NCI-H748 treated with DMSO at 0.1 percent for 48 hours (cell line): Measurements from ENCODE around the gene DPP6.
"Not testable (repeated sequence)": the region's sequence is repeated elsewhere in the genome, so short reads cannot be mapped to it uniquely, and the experiment has no call there.

Experiments used
- DNase-seq: peaks from one replicate; lab custom pipeline; 2025; lab: John Stamatoyannopoulos, UW

DPP6 gene

GRCh38 chr7:154072395-154073181 lies 20.4 kb downstream of the DPP6 start:
- DNase-seq: not testable (repeated sequence)

- not testable (repeated sequence) for DNase-seq
Measured at GRCh38 chr7:154078523-154078922, 26.3 kb downstream of the DPP6 start.

- DNase-seq: not testable (repeated sequence)
Measured at GRCh38 chr7:154080249-154080648, 28.1 kb downstream of the DPP6 start.

GRCh38 chr7:154087037-154087725 lies 35.0 kb downstream of the DPP6 start:
- DNase-seq: not testable (repeated sequence)

- not testable (repeated sequence) for DNase-seq
Measured at GRCh38 chr7:154092093-154092492, 39.9 kb downstream of the DPP6 start.

- not testable (repeated sequence) for DNase-seq
Measured at GRCh38 chr7:154095201-154095600, 43.0 kb downstream of the DPP6 start.

GRCh38 chr7:154105063-154105462 lies 52.9 kb downstream of the DPP6 start:
- not testable (repeated sequence) for DNase-seq

GRCh38 chr7:154109615-154110014 lies 57.4 kb downstream of the DPP6 start:
- not testable (repeated sequence) for DNase-seq

- DNase-seq: not testable (repeated sequence)
Measured at GRCh38 chr7:154113732-154114351, 61.6 kb downstream of the DPP6 start.

GRCh38 chr7:154117411-154118390 lies 65.5 kb downstream of the DPP6 start:
- not testable (repeated sequence) for DNase-seq

- not testable (repeated sequence) for DNase-seq
Measured at GRCh38 chr7:154120825-154121224, 68.6 kb downstream of the DPP6 start.

- not testable (repeated sequence) for DNase-seq
Measured at GRCh38 chr7:154122720-154123119, 70.5 kb downstream of the DPP6 start.

- not testable (repeated sequence) for DNase-seq
Measured at GRCh38 chr7:154123397-154123796, 71.2 kb downstream of the DPP6 start.

GRCh38 chr7:154129142-154129541 lies 76.9 kb downstream of the DPP6 start:
- DNase-seq: not testable (repeated sequence)

- not testable (repeated sequence) for DNase-seq
Measured at GRCh38 chr7:154132617-154133016, 80.4 kb downstream of the DPP6 start.

GRCh38 chr7:154133703-154134277 lies 81.6 kb downstream of the DPP6 start:
- DNase-seq: not testable (repeated sequence)

GRCh38 chr7:154134698-154135097 lies 82.5 kb downstream of the DPP6 start:
- not testable (repeated sequence) for DNase-seq

GRCh38 chr7:154135646-154136045 lies 83.4 kb downstream of the DPP6 start:
- not testable (repeated sequence) for DNase-seq

- not testable (repeated sequence) for DNase-seq
Measured at GRCh38 chr7:154145922-154146706, 93.9 kb downstream of the DPP6 start.

GRCh38 chr7:154146707-154147038 lies 94.5 kb downstream of the DPP6 start:
- not testable (repeated sequence) for DNase-seq
